Rectal smooth muscle tissue (tissue), 1 donor: ENCODE data around the gene SORCS2.

ENCODE experiments used
- H3K27ac ChIP-seq: one replicate; pipeline ENCODE4 v1.7.0; 2013; ENCODE audit warnings: low read depth, low read length, inconsistent platforms
- H3K27me3 ChIP-seq: one replicate; pipeline ENCODE4 v1.7.0; 2013; ENCODE audit warnings: low read length; ENCODE audit not compliant: control insufficient read depth, insufficient read depth
- H3K36me3 ChIP-seq: one replicate; pipeline ENCODE4 v1.7.0; 2013; ENCODE audit warnings: low read length; ENCODE audit not compliant: control insufficient read depth, insufficient read depth
- H3K4me1 ChIP-seq: one replicate; pipeline ENCODE4 v1.7.0; 2013; ENCODE audit warnings: low read length; ENCODE audit not compliant: control insufficient read depth, insufficient read depth
- H3K4me3 ChIP-seq: one replicate; pipeline ENCODE4 v1.7.0; 2013; ENCODE audit warnings: low read length
- H3K9ac ChIP-seq: one replicate; pipeline ENCODE4 v1.7.0; 2013; ENCODE audit warnings: low read length

SORCS2 gene

GRCh38 chr4:7333024-7333780 is 140.9 kb downstream of the SORCS2 start:
- no peak overlapping the region for H3K9ac ChIP-seq

DNA sequence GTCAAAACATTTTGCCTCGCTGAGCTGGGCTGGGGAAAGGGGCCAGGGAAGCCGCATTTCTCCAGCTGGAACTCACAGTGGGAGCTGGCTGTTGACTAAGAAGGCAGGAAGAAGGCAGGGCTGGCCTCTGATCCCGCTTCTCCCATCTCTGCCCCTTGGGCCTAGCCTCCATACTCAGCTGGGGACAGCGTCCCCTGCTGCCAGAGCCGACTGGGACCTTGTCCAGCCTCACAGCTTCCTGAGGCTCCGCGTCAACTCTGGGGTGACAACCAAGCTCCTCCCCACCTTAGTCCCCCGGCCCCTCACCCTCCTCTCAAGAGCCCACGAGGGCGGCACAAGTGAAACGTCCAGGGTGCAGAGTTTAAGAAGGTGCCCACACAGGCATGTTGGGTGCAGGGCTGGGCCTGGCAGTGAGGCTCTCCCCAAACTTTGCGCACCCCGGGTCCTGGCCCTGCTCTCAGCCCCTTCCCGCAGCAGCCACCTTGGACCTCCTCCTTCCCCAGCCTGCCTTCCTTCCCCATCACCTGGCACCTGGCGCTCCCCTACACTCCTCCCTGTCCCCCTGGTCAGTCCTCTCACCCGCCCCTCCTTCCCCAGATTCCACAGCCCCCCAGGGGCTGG is 141.6 kb downstream of the SORCS2 start:
- Histone ChIP-seq H3K9ac (no peak overlapping the region), H3K27ac (no peak overlapping the region), H3K4me1 (no peaks in the 10 kb centered on the region), H3K27me3 (no peaks in the 10 kb centered on the region), H3K4me3 (no peak overlapping the region), H3K36me3 (no peaks in the 10 kb centered on the region)

More at GRCh38 chr4:7333024-7333780, 140.9 kb downstream of the SORCS2 start:
- H3K4me3 ChIP-seq, result no peak overlapping the region
- H3K4me1 ChIP-seq, result no peaks in the 10 kb centered on the region
- no peaks in the 10 kb centered on the region for H3K27me3 ChIP-seq
- no peak overlapping the region for H3K27ac ChIP-seq
- H3K36me3 ChIP-seq, result no peaks in the 10 kb centered on the region

GRCh38 chr4:7334521-7335275 is 142.4 kb downstream of the SORCS2 start:
- Histone ChIP-seq H3K4me3 (no peak overlapping the region), H3K27me3 (no peaks in the 10 kb centered on the region), H3K9ac (no peak overlapping the region), H3K36me3 (no peaks in the 10 kb centered on the region), H3K4me1 (no peaks in the 10 kb centered on the region), H3K27ac (no peak overlapping the region)

- no peak overlapping the region for H3K9ac ChIP-seq
- H3K36me3 ChIP-seq, result no peaks in the 10 kb centered on the region
- no peaks in the 10 kb centered on the region for H3K4me1 ChIP-seq
- H3K4me3 ChIP-seq, result no peak overlapping the region
- no peaks in the 10 kb centered on the region for H3K27me3 ChIP-seq
- H3K27ac ChIP-seq, result no peak overlapping the region
Observed at GRCh38 chr4:7335344-7336066, 143.2 kb downstream of the SORCS2 start.

DNA sequence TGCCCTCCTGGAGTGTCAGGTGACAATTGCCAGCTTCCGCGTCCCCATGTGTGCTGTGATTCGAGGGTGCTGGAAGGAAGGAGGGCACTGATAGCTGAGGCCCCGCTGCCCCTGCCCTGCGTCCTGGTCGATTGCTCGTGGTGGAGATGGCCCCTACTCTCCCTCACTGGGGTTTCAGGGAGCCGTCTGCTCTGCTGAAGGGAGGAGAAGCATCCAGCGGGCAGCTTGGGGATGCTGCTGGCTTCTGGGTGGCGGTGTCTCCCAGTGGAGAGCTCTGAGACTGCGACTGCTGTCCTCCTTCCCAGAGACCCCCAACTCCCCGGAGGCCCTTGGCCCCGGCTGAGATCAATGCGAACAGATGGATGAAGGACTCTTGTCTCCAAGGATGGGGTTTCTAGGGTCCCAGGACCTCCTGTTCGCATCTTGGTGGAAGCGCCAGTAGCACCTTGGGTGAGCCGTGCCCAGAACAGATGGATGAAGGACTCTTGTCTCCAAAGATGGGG is 143.8 kb downstream of the SORCS2 start:
- Histone ChIP-seq H3K9ac (no peak overlapping the region), H3K36me3 (no peaks in the 10 kb centered on the region), H3K4me3 (no peak overlapping the region), H3K4me1 (no peaks in the 10 kb centered on the region), H3K27ac (no peak overlapping the region), H3K27me3 (no peaks in the 10 kb centered on the region)

DNA sequence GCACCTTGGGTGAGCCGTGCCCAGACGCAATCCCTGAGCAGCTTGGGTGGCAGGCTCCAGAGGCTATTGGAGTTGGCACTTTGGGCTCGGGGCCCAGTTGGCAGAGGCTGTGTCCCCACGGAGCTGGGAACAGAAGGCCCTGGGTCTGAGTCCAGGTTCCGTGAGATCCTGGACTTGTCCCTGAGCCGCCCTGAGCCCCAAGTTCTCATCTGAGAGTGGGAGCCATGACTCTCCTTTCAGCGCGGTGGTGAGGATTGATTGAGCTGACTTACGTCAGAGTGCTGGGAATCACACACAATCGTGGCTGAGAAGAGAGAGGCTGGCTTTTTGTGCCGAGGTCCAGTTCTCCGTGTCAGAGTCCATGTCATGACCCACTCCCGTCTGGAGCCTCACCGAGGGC is 144.4 kb downstream of the SORCS2 start:
- no peak overlapping the region for H3K9ac ChIP-seq
- no peaks in the 10 kb centered on the region for H3K27me3 ChIP-seq
- no peaks in the 10 kb centered on the region for H3K4me1 ChIP-seq
- no peak overlapping the region for H3K27ac ChIP-seq
- no peak overlapping the region for H3K4me3 ChIP-seq
- no peaks in the 10 kb centered on the region for H3K36me3 ChIP-seq

DNA sequence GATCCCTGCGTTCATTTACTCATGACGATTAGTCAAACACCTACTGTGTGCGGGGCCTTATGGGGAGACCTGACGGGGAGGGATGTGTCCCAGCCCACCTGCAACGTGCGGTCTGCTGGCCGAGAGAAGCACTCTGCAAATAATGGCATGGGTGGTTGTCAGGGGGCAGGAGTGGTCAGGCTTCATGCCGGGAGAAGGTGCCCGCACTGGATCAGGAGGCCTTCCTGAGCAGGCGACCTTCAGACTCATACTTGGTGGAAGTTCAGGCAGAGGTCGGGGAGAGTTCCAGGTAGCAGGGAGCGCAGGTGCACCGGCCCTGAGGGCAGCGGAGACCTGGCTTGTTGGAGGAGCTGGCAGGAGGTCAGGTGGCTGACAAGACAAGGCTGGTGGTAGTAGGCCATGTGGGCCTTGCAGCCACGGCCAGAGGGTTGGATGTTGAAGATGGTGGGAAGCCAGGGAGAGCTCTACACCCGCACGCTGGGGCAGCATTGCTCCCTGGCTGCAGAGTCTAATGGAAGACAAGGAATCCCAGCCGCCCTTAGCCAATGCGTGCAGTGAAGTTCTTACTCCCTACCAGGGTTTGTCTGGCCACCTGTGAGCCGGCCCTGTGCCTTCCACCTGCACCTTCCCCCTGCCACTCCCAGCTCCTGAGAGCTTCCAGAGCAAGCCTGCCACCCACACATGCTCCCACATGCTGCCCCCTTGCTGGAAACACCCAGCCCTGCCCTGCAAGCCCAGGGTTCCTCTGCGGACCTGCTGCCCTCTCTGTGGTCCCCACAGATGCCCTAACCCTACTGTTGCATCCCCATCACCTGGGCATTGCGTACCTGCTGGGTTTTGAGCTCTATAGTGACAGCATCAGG is 145.1 kb downstream of the SORCS2 start:
- H3K9ac ChIP-seq, result no peak overlapping the region
- H3K27me3 ChIP-seq, result no peaks in the 10 kb centered on the region
- no peaks in the 10 kb centered on the region for H3K4me1 ChIP-seq

GRCh38 chr4:7338059-7338452 is 145.7 kb downstream of the SORCS2 start:
- Histone ChIP-seq H3K27me3 (no peaks in the 10 kb centered on the region), H3K9ac (no peak overlapping the region), H3K4me1 (no peaks in the 10 kb centered on the region), H3K36me3 (no peaks in the 10 kb centered on the region), H3K27ac (no peak overlapping the region), H3K4me3 (no peak overlapping the region)

More for the DNA sequence above, 145.1 kb downstream of the SORCS2 start:
- no peak overlapping the region for H3K27ac ChIP-seq
- no peaks in the 10 kb centered on the region for H3K36me3 ChIP-seq
- no peak overlapping the region for H3K4me3 ChIP-seq

GRCh38 chr4:7338876-7339623 is 146.7 kb downstream of the SORCS2 start:
- no peak overlapping the region for H3K4me3 ChIP-seq
- H3K36me3 ChIP-seq, result no peaks in the 10 kb centered on the region
- H3K9ac ChIP-seq, result no peak overlapping the region
- no peaks in the 10 kb centered on the region for H3K4me1 ChIP-seq
- no peak overlapping the region for H3K27ac ChIP-seq
- H3K27me3 ChIP-seq, result no peaks in the 10 kb centered on the region

DNA sequence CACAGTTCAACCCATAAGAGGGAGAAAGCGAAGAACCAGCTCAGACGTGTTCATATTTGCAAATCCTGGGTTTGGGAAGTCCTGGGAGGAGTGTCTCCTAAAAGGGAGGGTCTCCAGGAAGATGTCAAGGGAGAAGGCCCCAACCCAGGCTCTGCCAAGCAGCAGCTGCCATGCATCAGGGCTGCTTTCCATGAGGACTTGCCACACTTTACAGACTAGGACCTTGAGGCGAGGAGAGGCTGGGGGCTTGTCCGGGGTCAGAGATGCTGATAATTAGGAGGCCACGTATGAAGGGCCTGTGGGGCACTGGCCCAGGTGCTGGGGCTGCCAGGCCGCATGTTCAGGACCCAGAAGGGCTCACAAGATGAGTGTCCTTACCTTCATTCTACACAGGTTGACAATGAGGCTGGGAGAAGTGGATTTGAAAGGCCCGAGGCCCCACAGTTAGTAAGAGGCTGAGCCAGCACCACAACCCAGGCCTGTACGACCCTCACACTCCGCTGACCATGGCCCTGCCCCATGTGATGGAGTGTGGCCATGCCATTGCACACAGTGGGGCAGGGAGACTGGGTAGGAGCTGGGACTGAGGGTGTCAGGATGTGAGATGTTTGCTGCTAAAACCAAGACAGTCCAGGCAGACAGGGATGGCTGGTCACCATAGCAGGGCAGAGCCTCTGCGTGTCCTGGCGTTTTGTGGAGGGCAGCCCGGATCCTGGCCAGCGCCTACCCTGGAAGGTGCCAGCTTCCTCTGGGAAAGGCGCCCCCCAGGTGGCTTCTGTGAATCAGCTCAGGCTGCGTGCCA is 147.6 kb downstream of the SORCS2 start:
- no peaks in the 10 kb centered on the region for H3K36me3 ChIP-seq
- no peaks in the 10 kb centered on the region for H3K4me1 ChIP-seq
- H3K4me3 ChIP-seq, result no peak overlapping the region
- no peaks in the 10 kb centered on the region for H3K27me3 ChIP-seq
- H3K9ac ChIP-seq, result no peak overlapping the region
- H3K27ac ChIP-seq, result no peak overlapping the region
